ENCODE measurements around the gene ZNF846.
A peak's percentile ranks its signal among the peaks of the same experiment; 100 is the strongest.
"Not testable (repeated sequence)": the region's sequence is repeated elsewhere in the genome, so short reads cannot be mapped to it uniquely, and the experiment has no call there.

ZNF846 gene

GRCh38 chr19:9768175-9769112, at the start of gene ZNF846:
TSS of gene ZNF846 (minus strand) at chr19:9768738. CDS start at chr19:9764950, 3,788 bp downstream.
- peak; percentile 98 for DNase-seq (ENCODE audit: low read depth, low spot score)

- DNase-seq (ENCODE audit: low read depth, low spot score), result no peak
Measured at GRCh38 chr19:9818175-9818733, 49.7 kb upstream of the ZNF846 start.

- no peak for DNase-seq (ENCODE audit: low read depth, low spot score)
Measured at GRCh38 chr19:9811139-9811538, 42.6 kb upstream of the ZNF846 start.

GRCh38 chr19:9808855-9809824, 40.6 kb upstream of the ZNF846 start:
- no peak for DNase-seq (ENCODE audit: low read depth, low spot score)

GRCh38 chr19:9806803-9807202, 38.3 kb upstream of the ZNF846 start:
- no peak for DNase-seq (ENCODE audit: low read depth, low spot score)

- peak; percentile 47 for DNase-seq (ENCODE audit: low read depth, low spot score)
Measured at GRCh38 chr19:9801976-9802375, 33.4 kb upstream of the ZNF846 start.

GRCh38 chr19:9799162-9799561, 30.6 kb upstream of the ZNF846 start:
- DNase-seq (ENCODE audit: low read depth, low spot score), result no peak

- DNase-seq (ENCODE audit: low read depth, low spot score), result no peak
Measured at GRCh38 chr19:9797871-9798270, 29.3 kb upstream of the ZNF846 start.

- peak; percentile 96 for DNase-seq (ENCODE audit: low read depth, low spot score)
Measured at GRCh38 chr19:9796113-9796773, 27.7 kb upstream of the ZNF846 start.

GRCh38 chr19:9793071-9793591, 24.6 kb upstream of the ZNF846 start:
- DNase-seq (ENCODE audit: low read depth, low spot score), result no peak

- peak; percentile 82 for DNase-seq (ENCODE audit: low read depth, low spot score)
Measured at GRCh38 chr19:9792206-9793070, 23.9 kb upstream of the ZNF846 start.

GRCh38 chr19:9791552-9792205, 23.1 kb upstream of the ZNF846 start:
- peak; percentile 84 for DNase-seq (ENCODE audit: low read depth, low spot score)

- DNase-seq (ENCODE audit: low read depth, low spot score), result not testable (repeated sequence)
Measured at GRCh38 chr19:9791073-9791367, 22.5 kb upstream of the ZNF846 start.

- DNase-seq (ENCODE audit: low read depth, low spot score), result not testable (repeated sequence)
Measured at GRCh38 chr19:9789579-9789978, 21.0 kb upstream of the ZNF846 start.

GRCh38 chr19:9789066-9789465, 20.5 kb upstream of the ZNF846 start:
- DNase-seq (ENCODE audit: low read depth, low spot score), result no peak

- DNase-seq (ENCODE audit: low read depth, low spot score), result not testable (repeated sequence)
Measured at GRCh38 chr19:9788604-9789003, 20.1 kb upstream of the ZNF846 start.

- DNase-seq (ENCODE audit: low read depth, low spot score), result no peak
Measured at GRCh38 chr19:9786819-9787218, 18.3 kb upstream of the ZNF846 start.

- DNase-seq (ENCODE audit: low read depth, low spot score), result no peak
Measured at GRCh38 chr19:9786342-9786741, 17.8 kb upstream of the ZNF846 start.
